Transverse colon (tissue), 4 donors: ENCODE measurements around the gene CHMP5.

Experiments
- EP300 ChIP-seq: sonication (generic); formaldehyde crosslinking; IDR thresholded peaks from one replicate; pipeline ENCODE4 v1.6.1; 2017; ENCODE audit warnings: antibody characterized with exemption, low read depth
- POLR2A ChIP-seq: fragments of 450-650 bp; IDR thresholded peaks from one replicate; pipeline ENCODE4 v1.6.1; 2016; ENCODE audit warnings: antibody characterized with exemption, mild to moderate bottlenecking, moderate library complexity
- POLR2AphosphoS5 ChIP-seq, 3 donors: sonication (generic); formaldehyde crosslinking; IDR thresholded peaks; one replicate each; pipeline ENCODE4 v1.6.1; 2016; ENCODE audit warnings: antibody characterized with exemption in 3 of 3
- TF ChIP-seq, protein P1 (sequence below), 5 experiments: fragments of 200-600 bp in 3 of 5; fragments of 450-650 bp in 2 of 5; sonication (generic) in 3 of 5; IDR thresholded peaks; 1 replicate in 2 of 5; 2 replicates in 3 of 5; pipeline ENCODE4 v1.5.1; 2016 to 2017; ENCODE audit warnings: antibody characterized with exemption in 5 of 5, inconsistent platforms in 3 of 5, mild to moderate bottlenecking in 2 of 5, moderate library complexity in 1 of 5

GRCh38 chr9:33309903-33310302 is 45.1 kb downstream of the CHMP5 start:
- TF ChIP-seq, protein P1, sequence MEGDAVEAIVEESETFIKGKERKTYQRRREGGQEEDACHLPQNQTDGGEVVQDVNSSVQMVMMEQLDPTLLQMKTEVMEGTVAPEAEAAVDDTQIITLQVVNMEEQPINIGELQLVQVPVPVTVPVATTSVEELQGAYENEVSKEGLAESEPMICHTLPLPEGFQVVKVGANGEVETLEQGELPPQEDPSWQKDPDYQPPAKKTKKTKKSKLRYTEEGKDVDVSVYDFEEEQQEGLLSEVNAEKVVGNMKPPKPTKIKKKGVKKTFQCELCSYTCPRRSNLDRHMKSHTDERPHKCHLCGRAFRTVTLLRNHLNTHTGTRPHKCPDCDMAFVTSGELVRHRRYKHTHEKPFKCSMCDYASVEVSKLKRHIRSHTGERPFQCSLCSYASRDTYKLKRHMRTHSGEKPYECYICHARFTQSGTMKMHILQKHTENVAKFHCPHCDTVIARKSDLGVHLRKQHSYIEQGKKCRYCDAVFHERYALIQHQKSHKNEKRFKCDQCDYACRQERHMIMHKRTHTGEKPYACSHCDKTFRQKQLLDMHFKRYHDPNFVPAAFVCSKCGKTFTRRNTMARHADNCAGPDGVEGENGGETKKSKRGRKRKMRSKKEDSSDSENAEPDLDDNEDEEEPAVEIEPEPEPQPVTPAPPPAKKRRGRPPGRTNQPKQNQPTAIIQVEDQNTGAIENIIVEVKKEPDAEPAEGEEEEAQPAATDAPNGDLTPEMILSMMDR (IDR thresholded peaks at IDR 0.05), result no peak
- TF ChIP-seq POLR2A, result no peak
- TF ChIP-seq POLR2AphosphoS5 (IDR thresholded peaks at IDR 0.05), result no peak
- TF ChIP-seq EP300, result no peak
